Neural crest cell (in vitro differentiated cells): ENCODE data around the gene NNAT. TPM values are rescaled to one million over a fixed set of nuclear protein-coding genes. Genes with fewer than 3 reads are reported as not detected.
"Not testable (repeated sequence)": the region's sequence is repeated elsewhere in the genome, so short reads cannot be mapped to it uniquely, and the experiment has no call there.

ENCODE experiments used
- DNase-seq: peaks from one replicate; pipeline ENCODE4 v3.0.0; 2021; ENCODE audit warnings: low read depth, mixed read lengths, low spot score
- H3K27ac Mint-ChIP-seq: one replicate; pipeline ENCODE4 v1.8.0; 2021; ENCODE audit warnings: mild to moderate bottlenecking, mixed read lengths; ENCODE audit not compliant: unreplicated experiment
- H3K27me3 Mint-ChIP-seq: 2 replicates; pipeline ENCODE4 v1.8.0; 2021; ENCODE audit warnings: low read depth, mild to moderate bottlenecking, mixed read lengths
- H3K36me3 Mint-ChIP-seq: 2 replicates; pipeline ENCODE4 v1.8.0; 2021; ENCODE audit warnings: low read depth, mild to moderate bottlenecking, mixed read lengths
- H3K4me1 Mint-ChIP-seq: 2 replicates; pipeline ENCODE4 v1.8.0; 2021; ENCODE audit warnings: mixed read lengths
- H3K4me3 Mint-ChIP-seq: one replicate; pipeline ENCODE4 v1.8.0; 2021; ENCODE audit warnings: mild to moderate bottlenecking, mixed read lengths
- H3K9me3 Mint-ChIP-seq: 2 replicates; pipeline ENCODE4 v1.8.0; 2021; ENCODE audit warnings: mixed read lengths
- CTCF ChIP-seq: fragments of 200-600 bp; sonication (generic); conservative IDR thresholded peaks from 2 replicates; pipeline ENCODE4 v1.5.0; 2021; ENCODE audit warnings: antibody characterized with exemption, mild to moderate bottlenecking
- total RNA-seq: library from RNA; stranded (reverse); gene quantifications from 2 replicates; pipeline ENCODE4 v1.2.1, GENCODE V29; 2021

The NNAT gene
- total RNA-seq, 1 donor from 2014 or later, result 113 TPM

DNA sequence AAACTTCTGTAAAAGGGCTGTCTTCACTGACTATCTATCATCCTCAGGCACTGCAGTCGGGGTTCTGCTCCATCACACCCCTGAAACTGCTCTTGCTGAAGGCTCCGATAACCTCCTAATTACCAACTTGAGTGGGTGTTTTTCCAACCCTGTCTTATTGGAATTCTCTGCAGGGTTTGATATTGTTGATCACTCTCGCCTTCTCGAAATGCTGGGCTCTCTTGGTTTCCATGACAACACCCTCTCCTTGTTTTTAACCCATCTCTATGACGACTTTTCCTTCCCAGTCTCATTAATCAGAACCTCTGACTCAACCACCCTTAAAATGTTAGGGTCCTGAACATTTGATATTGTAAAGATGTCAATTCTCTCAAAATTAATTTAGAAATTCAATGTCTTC, 39.4 kb upstream of the NNAT start:
- peaks cover 3% of the 10 kb centered on the region for H3K36me3 Mint-ChIP-seq
- H3K27me3 Mint-ChIP-seq, result no peaks in the 10 kb centered on the region
- H3K9me3 Mint-ChIP-seq, result peaks cover 8% of the 10 kb centered on the region
- peaks cover 6% of the 10 kb centered on the region for H3K4me1 Mint-ChIP-seq
- H3K27ac Mint-ChIP-seq, result no peak overlapping the region
- TF ChIP-seq CTCF, result no peak
- H3K4me3 Mint-ChIP-seq, result no peak overlapping the region
- no peak for DNase-seq

DNA sequence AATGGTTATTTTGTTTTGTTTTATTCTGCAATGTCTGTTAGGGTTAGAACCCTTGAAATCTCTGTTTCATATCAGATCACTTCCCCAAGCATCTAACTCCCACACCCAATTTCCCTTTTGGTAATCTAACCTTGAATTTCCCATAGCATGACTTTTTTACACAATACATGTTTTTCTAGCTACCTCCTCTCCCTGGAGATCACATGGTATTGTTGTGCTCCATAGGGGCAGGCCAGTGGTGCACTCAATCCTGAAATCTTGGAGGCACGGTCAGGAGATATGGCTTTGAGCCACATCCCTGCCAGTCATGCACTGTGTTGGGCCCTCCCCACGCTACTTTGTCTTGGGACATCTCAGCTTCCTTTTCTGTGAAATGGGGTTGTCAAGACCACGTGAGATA, 36.7 kb upstream of the NNAT start:
- no peak for DNase-seq
- Mint-ChIP-seq H3K4me1 (peaks cover 4% of the 10 kb centered on the region), H3K9me3 (peaks cover 8% of the 10 kb centered on the region), H3K4me3 (no peak overlapping the region), H3K27ac (no peak overlapping the region), H3K27me3 (no peaks in the 10 kb centered on the region), H3K36me3 (peaks cover 3% of the 10 kb centered on the region)
- no peak for TF ChIP-seq CTCF

DNA sequence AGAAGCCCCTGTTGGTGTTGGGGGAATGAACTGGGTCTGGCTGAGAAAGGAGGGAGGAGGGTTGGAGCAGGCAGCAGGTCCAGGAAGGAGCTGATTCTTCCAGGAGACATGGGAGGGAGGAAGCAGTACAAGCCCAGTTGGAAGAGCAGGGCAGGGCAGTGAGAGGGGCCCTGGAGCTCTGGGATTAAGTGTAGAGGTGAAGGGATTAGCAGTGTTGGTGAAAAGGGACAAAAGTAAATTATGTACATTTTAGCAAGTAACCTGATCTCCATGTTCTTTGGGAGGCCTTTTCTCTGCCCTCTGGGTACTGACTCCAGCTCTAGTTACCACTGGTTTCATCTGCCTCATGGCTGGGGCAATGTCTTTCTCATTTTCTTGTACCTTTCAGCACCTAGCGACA, 34.8 kb upstream of the NNAT start:
- not testable (repeated sequence) for H3K4me3 Mint-ChIP-seq, H3K27me3 Mint-ChIP-seq, H3K9me3 Mint-ChIP-seq, DNase-seq, H3K36me3 Mint-ChIP-seq
- peaks cover 12% of the 10 kb centered on the region for H3K4me1 Mint-ChIP-seq
- peak overlapping the region; percentile 39 for H3K27ac Mint-ChIP-seq

DNA sequence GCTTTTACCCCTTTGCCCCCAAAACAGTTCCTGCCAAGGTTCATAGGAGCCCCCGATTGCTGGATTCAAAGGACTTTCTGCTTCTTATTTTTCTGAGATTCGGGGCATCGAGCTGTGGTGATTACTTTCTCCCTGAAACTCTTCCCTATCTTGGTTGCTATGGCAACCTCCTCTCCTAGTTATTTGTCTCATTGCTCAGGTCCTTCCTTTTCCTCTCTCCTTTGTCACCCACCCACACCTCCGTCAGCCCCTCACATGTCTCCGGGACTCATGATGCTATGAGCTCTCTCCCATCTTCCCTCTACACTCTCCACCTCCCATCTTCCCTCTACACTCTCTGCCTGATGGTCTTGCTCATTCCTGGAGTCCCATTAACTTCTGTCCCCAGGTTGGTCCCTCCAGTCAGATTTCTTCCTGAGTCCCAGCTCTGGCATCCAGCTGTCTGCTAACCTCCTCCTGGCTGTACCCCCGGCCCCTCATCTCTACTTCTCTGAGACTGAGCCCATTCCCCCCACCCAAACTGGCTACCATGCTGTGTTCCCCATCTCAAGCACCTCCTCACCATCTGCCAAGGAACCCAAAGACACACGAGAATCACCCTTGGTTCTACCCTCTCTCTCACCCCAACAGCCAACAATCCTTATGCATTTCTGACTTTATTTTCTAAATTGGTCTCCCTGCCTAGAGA, 30.2 kb upstream of the NNAT start:
- Mint-ChIP-seq H3K9me3 (peaks cover 6% of the 10 kb centered on the region), H3K4me3 (no peak overlapping the region), H3K27ac (no peak overlapping the region), H3K4me1 (peaks cover 13% of the 10 kb centered on the region), H3K36me3 (peaks cover 4% of the 10 kb centered on the region), H3K27me3 (no peaks in the 10 kb centered on the region)
- no peak for TF ChIP-seq CTCF
- no peak for DNase-seq

GRCh38 chr20:37492096-37492625, 28.9 kb upstream of the NNAT start:
- Mint-ChIP-seq H3K27me3 (no peaks in the 10 kb centered on the region), H3K36me3 (peaks cover 4% of the 10 kb centered on the region), H3K4me3 (no peak overlapping the region), H3K27ac (no peak overlapping the region), H3K4me1 (peaks cover 13% of the 10 kb centered on the region), H3K9me3 (peaks cover 6% of the 10 kb centered on the region)
- no peak for TF ChIP-seq CTCF
- no peak for DNase-seq

DNA sequence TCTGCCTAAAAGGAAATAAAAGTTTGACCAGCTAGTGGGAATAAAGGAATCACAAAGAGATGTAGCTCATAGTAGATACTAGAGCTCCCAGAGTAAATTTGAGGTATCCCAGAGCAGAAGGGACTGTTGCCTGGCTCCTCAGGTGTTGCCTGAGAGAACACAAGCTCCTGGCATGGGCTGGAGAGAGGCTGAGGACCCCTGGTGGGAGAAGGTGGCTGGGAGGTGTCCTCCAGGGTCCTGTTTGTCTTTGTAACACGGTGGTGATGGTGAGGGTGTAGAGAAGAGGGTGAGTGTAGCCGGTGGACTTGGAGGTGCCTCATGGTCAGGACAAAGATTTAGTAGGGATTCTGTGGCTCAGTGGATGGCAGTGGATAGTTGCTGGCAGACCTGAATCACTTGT, 28.1 kb upstream of the NNAT start:
- H3K9me3 Mint-ChIP-seq, result peaks cover 6% of the 10 kb centered on the region
- no peak overlapping the region for H3K4me3 Mint-ChIP-seq
- TF ChIP-seq CTCF, result no peak
- H3K4me1 Mint-ChIP-seq, result peaks cover 13% of the 10 kb centered on the region
- DNase-seq, result no peak
- H3K27me3 Mint-ChIP-seq, result no peaks in the 10 kb centered on the region
- peak overlapping the region; percentile 24 for H3K27ac Mint-ChIP-seq
- H3K36me3 Mint-ChIP-seq, result peaks cover 4% of the 10 kb centered on the region
